ENCODE data around the gene NR5A2.
"Not testable (repeated sequence)": the region's sequence is repeated elsewhere in the genome, so short reads cannot be mapped to it uniquely, and the experiment has no call there.

Gene NR5A2

DNA sequence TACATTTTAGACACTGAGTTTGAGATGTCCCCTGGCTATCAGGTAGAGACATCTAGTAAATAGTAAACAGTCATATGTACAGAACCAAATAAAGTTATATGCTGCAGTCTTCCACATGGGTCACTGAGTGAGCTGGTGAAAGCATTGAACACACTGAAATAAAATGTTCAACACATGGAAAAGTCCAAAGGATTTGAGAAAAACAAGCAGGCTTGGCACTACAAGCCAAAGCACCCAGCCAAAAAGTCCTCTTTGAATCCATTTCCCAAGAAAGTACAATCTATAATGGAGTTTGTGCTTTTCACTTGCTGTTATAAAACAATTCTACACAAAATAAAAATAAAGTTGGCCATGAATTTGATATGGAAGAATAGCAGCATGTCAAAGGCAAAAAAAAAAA is 135.4 kb downstream of the NR5A2 start:
- no peak for DNase-seq (ENCODE audit: low read depth, low spot score)

DNA sequence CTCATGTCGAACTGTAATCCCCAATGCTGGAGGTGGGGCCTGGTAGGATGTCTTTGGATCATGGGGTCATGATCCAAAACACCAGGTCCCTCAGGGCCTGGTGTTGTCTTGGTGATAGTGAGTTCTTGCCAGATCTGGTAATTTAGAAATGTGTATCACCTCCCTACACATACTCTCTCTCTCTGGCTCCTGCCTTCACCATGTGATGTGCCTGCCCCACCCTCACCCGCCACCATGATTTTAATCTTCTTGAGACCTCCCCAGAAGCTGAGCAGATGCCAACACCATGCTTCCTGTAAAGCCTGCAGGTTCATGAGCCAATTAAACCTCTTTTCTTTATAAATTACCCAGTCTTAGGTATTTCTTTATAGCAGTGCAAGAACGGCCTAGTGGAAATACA is 136.4 kb downstream of the NR5A2 start:
- DNase-seq (ENCODE audit: low read depth, low spot score) = no peak

DNA sequence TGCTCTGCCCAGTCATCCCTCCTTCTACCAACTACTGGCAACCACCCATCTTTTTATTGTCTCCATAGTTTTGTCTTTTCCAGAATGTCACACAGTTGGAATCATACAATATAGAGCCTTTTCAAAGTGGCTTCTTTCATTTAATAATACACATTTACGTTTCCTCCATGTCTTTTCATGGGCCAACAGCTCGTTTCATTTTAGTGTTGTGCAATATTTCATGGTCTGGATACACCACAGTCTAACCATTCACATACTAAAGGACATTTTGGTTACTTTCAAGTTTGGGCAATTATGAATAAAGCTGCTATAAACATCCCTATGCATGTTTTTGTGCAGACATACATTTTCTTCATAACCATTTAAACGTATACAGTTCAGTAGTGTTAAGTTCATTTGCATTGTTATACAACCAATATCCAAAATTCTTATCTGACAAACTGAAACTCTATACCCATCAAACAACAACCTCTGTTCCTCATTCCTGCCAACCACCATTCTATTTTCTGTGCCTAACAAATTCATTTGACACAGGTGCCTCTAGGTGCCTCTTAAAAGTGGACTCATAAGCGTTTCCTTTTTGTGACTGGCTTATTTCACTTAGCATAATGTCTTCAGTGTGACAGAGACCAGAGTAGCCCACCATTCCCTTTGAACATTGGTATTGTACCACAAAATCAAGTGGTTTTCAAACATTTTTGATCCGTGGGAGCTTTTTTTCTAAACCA is 138.1 kb downstream of the NR5A2 start:
- DNase-seq (ENCODE audit: low read depth, low spot score) = no peak

DNA sequence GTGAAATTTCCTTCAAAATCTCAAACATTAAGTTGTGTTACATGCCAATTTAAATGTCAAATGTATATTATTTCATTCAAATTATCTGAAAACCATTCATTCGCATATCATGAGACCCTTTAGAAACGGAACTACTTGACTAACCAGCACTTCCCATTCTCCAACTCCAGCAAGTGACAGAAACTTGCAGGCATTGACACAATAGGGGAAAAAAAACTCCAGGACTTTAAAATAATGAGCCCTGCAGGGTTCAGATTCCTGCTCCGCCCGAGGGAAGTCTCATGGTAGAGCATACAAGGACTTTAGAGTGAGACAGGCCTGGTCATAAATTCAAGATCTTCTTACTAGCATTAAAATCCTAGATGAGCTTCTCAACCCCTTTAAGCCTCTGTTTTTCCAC is 138.9 kb downstream of the NR5A2 start:
- DNase-seq (ENCODE audit: low read depth, low spot score) = no peak

DNA sequence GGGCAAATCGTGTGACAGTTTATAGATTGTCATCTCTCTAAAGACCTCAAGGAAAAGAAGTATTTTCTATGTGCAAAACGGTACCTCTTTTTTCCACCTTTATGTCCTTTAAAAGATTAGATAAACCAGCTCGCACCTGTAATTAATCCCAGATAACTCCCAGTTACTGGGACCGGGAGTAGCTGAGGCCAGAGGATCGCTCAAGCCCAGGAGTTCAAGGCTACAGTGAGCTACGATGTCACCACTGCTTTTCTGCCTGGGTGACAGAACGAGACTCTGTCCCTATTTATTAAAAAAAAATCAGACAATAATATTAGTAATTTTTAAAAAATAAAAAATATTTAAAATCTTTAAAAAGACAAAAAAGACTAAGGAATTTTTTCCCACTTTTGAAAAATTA is 141.4 kb downstream of the NR5A2 start:
- no peak for DNase-seq (ENCODE audit: low read depth, low spot score)

DNA sequence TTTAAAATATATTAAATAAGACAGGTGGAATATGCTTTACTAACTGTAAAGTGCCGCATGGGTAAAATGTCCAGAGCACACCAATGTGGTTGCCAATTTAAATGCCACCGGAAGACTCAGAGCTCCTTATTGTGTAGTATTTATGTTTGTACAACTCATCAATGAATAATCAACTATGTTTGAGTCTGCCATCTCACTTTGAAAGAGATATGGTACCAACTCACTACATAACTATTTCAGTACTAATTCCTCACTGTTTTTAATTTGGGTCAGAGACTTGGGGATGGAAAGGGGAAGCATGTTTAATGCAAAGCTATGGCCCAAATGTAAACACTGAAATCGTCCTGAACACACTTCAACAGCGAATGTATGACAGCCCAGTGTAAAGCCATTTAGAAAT is 144.8 kb downstream of the NR5A2 start:
- DNase-seq (ENCODE audit: low read depth, low spot score) = no peak

DNA sequence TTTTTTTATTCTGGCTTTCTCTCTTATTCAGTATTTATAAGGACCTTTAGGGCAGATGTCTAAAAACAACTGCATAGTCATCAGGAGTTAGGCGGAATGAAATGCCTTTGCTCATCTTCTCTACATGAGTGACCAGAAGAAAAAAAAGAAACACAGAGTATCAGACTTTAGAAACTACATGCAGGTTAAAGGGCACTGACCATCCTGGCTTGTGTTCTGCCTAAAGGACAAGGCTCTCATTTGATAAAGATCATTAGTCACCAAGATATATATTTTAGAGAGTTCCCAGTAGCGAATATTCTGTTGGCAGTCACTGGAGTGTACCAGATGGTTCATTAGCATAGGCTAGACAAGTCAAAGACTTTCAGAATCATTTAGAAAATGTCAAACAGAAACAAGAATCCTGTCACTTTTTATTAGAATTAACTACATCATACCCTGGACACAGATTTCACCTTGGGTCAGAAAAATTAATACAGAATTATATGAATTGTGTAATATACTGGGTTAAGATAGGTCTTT is 145.6 kb downstream of the NR5A2 start:
- no peak for DNase-seq (ENCODE audit: low read depth, low spot score)

DNA sequence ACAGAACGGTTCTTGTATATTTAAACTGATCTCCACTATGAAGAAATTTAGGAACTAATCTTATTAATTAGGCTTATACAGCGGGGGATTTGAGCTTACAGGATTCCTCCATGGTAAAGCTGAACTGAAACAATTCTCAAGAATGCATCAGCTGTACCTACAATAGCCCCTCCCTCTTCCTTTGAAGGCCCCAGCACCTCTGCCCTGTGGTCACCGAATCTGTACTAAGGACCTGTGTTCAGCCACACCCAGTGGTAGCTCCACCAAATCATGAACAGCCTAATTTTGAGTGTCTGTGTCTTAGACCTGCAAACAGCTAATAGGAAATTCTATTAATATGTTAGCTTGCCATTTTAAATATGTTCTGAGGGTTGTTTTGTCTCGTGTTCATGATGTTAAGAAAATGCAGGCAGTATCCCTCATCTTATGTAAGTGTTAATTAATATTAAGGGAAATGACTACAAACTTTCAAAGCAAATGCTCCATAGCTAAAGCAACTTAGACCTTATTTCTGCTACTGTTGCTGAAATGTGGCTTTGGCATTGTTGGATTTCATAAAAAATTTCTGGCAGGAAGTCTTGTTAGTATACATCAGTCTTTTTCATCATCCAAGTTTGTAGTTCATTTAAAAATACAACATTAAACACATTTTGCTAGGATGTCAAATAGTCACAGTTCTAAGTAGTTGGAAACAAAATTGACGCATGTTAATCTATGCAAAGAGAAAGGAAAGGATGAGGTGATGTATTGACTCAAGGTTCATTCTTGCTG is 147.2 kb downstream of the NR5A2 start:
- DNase-seq (ENCODE audit: low read depth, low spot score) = no peak

DNA sequence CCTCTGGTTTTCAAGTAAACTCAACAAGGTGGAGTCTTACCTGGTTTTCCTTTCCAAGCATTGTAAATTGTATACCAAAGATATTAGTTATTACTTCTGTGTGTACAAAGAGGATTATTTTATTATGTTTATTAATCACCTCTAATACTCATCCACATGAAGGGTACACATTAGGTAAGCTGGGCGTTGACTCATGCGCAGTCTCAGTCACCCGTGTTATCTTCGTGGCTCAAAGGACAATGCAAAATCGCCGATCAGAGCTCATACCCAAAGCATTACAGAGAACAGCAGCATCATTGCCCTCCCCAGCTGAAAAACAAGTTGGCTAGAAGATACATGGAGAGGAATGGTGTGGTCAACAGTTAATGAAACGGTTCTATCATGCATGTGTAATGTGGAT is 148.7 kb downstream of the NR5A2 start:
- DNase-seq (ENCODE audit: low read depth, low spot score) = no peak

DNA sequence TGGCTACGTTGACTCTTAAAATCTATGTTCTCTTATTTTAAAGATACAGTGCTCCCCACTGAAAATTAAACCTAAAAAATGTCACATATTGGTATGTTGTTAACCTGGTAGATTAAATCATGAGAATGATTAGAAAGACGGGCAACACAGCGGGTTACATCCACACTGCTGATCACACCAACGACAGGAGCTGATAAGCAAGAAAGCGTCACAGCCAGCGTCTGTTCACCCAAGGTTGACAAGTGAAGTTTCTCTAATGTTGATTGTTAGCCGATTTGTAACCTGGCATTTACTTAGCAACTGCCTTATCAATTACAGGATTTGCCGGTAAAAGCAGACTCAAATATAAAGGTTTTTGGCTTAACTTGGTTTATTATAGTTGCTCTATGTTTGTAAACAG is 149.3 kb downstream of the NR5A2 start:
- DNase-seq (ENCODE audit: low read depth, low spot score) = no peak

DNA sequence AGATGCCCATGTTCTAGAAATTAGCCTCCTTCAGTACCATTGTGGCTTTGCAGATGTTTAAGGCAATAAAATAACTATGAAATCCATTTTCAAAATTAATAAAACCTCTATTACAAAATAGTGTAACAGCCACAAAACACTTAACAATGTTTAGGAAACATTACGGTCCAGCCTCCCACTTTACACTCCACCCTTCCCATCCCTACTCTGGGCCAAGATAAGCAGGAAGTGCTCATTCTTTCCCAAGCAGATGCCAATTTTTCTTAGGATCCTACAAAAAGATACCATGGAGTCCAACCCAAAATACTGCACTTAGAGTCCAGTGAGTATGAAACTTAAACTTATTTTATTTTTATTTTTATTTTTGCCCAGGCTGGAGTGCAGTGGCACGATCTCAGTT is 150.8 kb downstream of the NR5A2 start:
- no peak for DNase-seq (ENCODE audit: low read depth, low spot score)

DNA sequence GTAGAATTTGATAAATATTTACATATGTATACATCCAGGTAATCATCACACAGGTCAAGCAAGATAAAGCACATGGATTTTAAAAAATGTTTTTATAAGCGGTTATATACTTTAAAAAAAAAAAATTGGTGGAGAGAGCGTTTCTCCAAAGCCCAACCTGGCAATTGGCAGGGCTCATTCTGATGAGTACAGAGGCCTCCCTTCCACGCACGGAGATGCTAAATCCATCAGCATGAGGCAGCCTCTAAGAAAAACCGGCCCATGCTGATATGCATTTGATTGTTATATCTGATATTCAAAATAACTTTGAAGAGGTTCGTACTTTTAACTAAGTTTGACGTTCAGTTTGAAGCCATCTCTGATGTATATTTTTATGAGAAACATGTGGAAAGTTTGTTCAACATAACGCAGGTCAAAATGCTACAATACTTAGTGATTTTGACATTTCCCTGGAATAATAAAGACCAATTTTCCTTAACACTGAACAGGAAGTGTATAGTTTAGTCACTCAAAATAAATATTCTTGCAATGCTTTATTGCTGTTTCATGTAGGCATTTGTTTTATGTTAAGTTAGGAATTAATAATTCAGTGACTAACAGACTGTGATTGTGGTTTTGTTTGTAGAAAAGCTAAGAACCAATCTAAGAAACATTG is 151.7 kb downstream of the NR5A2 start:
- DNase-seq (ENCODE audit: low read depth, low spot score) = no peak

DNA sequence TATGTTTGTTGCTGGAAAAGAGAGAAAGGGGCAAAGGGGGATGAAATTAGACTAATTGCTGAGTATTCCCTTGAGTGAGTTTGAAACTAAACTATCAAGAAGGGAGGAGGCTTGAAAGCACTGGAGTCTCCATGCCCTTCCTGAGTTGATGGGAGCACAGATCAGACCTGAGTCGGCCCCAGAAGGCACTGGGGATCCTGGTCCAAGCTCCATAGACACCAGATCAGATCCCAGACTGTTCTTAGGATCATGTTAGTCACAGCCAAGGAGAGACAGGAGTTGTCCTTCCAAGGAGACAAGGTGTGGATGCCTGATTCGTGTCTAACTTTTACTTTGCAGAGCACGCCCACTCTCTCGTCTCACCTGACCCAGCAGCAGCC is 152.3 kb downstream of the NR5A2 start:
- DNase-seq (ENCODE audit: low read depth, low spot score) = no peak

DNA sequence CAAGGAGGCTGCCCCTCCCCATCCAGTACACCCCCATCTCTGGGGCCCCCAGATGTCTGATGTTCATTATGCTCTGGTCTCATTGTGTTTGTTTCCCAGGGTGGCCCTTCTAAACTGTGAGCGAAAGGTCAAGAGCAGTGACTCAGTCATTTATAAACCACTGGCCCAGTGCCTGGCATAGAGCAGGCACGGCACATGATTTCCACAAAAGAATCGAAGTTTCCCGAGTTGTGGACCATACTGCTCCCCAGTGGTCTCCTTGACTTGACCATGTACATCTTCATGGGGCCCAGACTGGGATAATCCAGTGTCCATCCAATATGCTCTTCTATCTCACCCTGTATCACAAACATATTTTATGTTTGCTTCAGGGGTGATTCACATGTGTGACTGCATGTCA is 153.3 kb downstream of the NR5A2 start:
- no peak for DNase-seq (ENCODE audit: low read depth, low spot score)

DNA sequence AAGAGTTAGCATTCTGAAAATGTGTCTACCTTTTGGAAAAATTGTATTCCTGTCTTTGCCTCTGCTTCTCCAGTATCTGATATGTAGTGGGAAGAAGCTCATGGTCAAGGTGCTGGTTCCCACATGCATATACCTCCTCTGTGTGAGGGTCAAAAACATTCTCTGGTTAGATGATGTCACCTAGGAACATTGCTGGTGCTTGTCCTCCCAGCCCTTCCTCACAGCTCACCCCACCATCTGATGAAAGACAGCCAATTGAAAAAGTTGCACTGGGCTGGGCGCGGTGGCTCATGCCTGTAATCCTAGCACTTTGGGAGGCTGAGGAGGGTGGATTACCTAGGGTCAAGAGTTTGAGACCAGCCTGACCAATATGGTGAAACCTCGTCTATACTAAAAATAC is 154.4 kb downstream of the NR5A2 start:
- DNase-seq (ENCODE audit: low read depth, low spot score) = no peak

DNA sequence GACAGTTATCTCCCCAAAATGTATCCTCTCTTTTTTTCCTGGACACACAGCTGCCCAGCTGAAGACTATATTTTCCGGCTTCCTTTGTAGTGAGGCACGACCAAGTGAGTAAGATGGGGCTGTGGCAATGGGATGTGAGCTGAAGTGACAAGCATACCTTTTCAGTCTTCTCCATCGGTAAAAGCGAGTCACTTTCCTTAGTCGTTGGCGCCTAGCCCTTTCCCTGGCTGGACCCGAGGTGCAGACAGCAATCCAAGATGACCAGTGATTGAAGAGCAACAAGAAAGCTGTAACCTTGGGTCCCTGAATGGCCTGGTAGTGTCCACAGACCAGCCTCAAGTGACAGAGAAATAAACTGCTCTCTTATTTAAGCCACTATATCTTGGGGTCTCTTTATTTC is 155.2 kb downstream of the NR5A2 start:
- DNase-seq (ENCODE audit: low read depth, low spot score) = no peak

DNA sequence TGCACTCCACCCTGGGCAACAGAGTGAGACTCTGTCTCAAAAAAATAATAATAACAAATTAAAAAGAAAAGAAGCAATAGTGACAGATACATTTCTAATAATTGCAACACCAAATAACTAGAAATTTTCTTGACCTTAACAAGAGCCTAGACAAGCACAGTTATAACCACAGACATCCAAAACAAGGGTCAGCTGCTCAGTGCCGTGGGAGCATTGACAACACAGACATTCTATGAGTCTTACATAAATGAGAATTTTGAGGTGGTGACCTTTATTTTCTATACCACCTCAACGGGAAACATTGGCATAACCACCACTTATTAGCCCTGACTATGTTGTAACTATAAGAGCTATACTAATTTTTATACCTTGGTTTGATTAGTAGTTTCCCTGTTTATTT is 156.1 kb downstream of the NR5A2 start:
- DNase-seq (ENCODE audit: low read depth, low spot score) = no peak

DNA sequence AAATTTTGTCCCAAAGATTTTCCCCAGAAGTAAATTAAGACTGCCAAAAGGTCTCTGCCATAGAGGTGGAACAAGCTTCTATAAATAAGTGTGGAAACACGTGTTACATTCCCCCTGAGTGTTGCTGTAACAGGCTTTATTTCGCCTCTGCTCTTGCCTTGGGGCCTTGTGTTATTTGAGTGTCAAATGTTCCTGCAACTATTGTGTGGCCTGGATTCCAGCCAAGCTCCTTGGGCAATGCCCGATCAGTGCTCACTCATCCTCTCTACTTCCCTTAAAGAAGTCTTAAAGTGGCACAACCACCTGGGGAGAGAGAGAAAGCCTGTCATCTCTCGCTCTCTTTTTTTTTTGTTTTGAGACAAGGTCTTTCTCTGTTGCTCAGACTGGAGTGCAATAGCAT is 156.7 kb downstream of the NR5A2 start:
- DNase-seq (ENCODE audit: low read depth, low spot score) = no peak

DNA sequence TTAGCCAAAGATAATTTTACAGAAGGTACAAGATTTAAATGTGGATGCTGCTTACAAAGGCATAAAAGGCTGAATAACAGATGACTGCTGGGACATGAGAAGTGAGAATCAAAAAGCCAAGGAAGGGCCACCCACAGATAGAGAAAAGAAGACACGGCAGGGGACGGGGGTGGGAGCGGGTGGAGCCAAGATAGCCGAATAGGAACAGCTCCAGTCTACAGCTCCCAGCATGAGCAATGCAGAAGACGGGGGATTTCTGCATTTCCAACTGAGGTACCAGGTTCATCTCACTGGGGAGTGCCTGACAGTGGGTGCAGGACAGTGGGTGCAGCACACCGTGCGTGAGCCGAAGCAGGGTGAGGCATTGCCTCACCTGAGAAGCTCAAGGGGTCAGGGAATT is 157.7 kb downstream of the NR5A2 start:
- not testable (repeated sequence) for DNase-seq (ENCODE audit: low read depth, low spot score)

DNA sequence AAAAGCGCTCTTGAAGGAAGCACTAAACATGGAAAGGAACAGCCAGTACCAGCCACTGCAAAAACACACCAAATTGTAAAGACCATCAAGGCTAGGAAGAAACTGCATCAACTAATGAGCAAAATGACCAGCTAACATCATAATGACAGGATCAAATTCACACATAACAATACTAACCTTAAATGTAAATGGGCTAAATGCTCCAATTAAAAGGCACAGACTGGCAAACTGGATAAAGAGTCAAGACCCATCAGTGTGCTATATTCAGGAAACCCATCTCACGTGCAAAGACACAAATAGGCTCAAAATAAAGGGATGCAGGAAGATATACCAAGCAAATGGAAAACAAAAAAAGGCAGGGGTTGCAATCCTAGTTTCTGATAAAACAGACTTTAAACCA is 159.8 kb downstream of the NR5A2 start:
- not testable (repeated sequence) for DNase-seq (ENCODE audit: low read depth, low spot score)

DNA sequence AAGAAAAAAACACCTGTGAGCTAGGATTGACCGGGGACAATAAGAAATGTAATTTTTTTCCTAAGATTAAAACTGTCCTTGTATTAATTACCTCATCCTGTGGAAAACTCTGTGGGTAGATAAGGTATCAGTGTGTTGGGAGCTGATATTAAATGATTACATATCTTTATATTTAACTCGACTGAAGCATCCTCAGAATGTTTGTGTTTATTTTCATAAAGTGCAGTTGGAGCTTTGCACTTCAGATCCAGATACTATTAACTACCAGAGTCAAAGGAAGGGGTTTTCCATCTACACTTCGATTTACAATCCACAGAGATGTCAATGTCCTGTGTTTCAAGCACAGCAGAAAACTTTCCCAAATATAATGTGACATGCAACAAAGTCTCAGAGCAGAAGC is 164.5 kb downstream of the NR5A2 start:
- no peak for DNase-seq (ENCODE audit: low read depth, low spot score)

DNA sequence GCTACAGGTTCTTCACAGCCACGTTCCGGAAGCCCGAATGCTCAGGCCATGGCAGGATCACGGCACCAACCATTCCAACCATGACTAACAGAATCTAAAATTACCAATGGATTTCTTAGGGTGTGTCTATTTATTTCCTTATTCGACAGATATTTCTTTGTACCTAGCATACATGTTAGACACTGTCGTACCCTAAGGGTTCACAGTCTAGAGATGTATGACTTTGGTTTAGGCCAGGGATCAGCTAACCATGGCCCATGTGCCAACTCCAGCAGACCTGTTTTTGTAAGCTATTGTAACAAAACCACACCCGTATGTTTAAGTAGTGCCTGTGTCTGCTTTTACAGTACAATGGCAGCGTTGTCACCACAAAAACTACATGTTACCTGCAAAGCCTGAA is 167.0 kb downstream of the NR5A2 start:
- DNase-seq (ENCODE audit: low read depth, low spot score) = no peak

DNA sequence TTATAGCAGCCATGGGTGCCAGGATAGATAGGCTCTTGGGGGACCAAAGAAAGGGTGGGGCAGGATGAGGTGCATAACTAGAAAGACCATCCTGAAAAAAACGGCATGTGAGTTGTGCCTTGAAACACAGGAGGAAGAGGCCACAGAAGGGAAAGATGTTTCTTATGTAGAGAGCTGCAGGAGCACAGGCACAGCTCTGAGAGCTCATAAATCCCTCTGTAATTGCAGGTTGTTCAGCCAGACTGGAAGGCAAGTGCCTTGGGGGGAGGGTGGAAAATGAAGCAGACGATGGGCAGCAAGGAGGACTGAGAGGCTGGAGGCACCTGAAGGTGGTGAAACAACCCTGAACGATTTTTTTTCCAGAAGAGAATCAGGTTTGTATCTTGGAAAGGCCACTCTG is 170.7 kb downstream of the NR5A2 start:
- no peak for DNase-seq (ENCODE audit: low read depth, low spot score)
